Stimulated activated naive CD8-positive, alpha-beta T cell treated with anti-CD3 and anti-CD28 coated beads, Interleukin-15, amount 100 ng/mL, for 72 hours (primary cell): Measurements from ENCODE around the gene CHN2.

Experiments used
- ATAC-seq: fragments of 150-1000 bp; cut with Tn5 transposase; 2 replicates; pipeline ENCODE4 v1.10.0; 2021; ENCODE audit warnings: mild to moderate bottlenecking, moderate library complexity
- DNase-seq, 2 donors: peaks; one replicate each; pipeline ENCODE4 v3.0.0; 2021 to 2022
- H3K27ac Mint-ChIP-seq, 2 donors: one replicate each; pipeline ENCODE4 v1.8.0; 2022; ENCODE audit warnings: mild to moderate bottlenecking in 2 of 2, mixed read lengths in 2 of 2, moderate library complexity in 2 of 2
- H3K27me3 Mint-ChIP-seq: one replicate; pipeline ENCODE4 v1.8.0; 2022; ENCODE audit warnings: mixed read lengths
- H3K4me1 Mint-ChIP-seq: one replicate; pipeline ENCODE4 v1.8.0; 2022; ENCODE audit warnings: mild to moderate bottlenecking, mixed read lengths
- H3K4me3 Mint-ChIP-seq, 2 donors: one replicate each; pipeline ENCODE4 v1.8.0; 2022; ENCODE audit warnings: mild to moderate bottlenecking in 2 of 2, mixed read lengths in 2 of 2, moderate library complexity in 1 of 2
- H3K9me3 Mint-ChIP-seq, 2 donors: one replicate each; pipeline ENCODE4 v1.8.0; 2022; ENCODE audit warnings: mixed read lengths in 2 of 2

Gene CHN2

GRCh38 chr7:29454464-29454863 is 259.9 kb downstream of the CHN2 start:
- no peaks in the 10 kb centered on the region for H3K9me3 Mint-ChIP-seq

GRCh38 chr7:29454899-29455451 is 260.4 kb downstream of the CHN2 start:
- Mint-ChIP-seq H3K4me3 (no peak overlapping the region), H3K9me3 (no peaks in the 10 kb centered on the region), H3K27ac (no peak overlapping the region), H3K4me1 (no peaks in the 10 kb centered on the region), H3K27me3 (no peaks in the 10 kb centered on the region)
- DNase-seq: no peak
- ATAC-seq: no peak

More at GRCh38 chr7:29454464-29454863, 259.9 kb downstream of the CHN2 start:
- no peak for DNase-seq
- Mint-ChIP-seq H3K27me3 (no peaks in the 10 kb centered on the region), H3K4me3 (no peak overlapping the region), H3K4me1 (no peaks in the 10 kb centered on the region), H3K27ac (no peak overlapping the region)
- no peak for ATAC-seq

- no peaks in the 10 kb centered on the region for H3K9me3 Mint-ChIP-seq
- H3K27me3 Mint-ChIP-seq: no peaks in the 10 kb centered on the region
- DNase-seq (no peak), ATAC-seq (no peak)
- H3K4me3 Mint-ChIP-seq: no peak overlapping the region
- no peaks in the 10 kb centered on the region for H3K4me1 Mint-ChIP-seq
- no peak overlapping the region for H3K27ac Mint-ChIP-seq
Observed at GRCh38 chr7:29457141-29457561, 262.6 kb downstream of the CHN2 start.

GRCh38 chr7:29457565-29458011 is 263.0 kb downstream of the CHN2 start:
- H3K9me3 Mint-ChIP-seq: no peaks in the 10 kb centered on the region
- H3K27ac Mint-ChIP-seq: no peak overlapping the region
- no peaks in the 10 kb centered on the region for H3K4me1 Mint-ChIP-seq
- ATAC-seq: no peak
- H3K4me3 Mint-ChIP-seq: no peak overlapping the region
- no peaks in the 10 kb centered on the region for H3K27me3 Mint-ChIP-seq
- no peak for DNase-seq

GRCh38 chr7:29458933-29459332 is 264.4 kb downstream of the CHN2 start:
- no peak overlapping the region for H3K4me3 Mint-ChIP-seq
- no peak for DNase-seq

GRCh38 chr7:29459589-29459988 is 265.0 kb downstream of the CHN2 start:
- no peaks in the 10 kb centered on the region for H3K4me1 Mint-ChIP-seq
- no peaks in the 10 kb centered on the region for H3K27me3 Mint-ChIP-seq
- no peak overlapping the region for H3K27ac Mint-ChIP-seq
- H3K9me3 Mint-ChIP-seq: no peaks in the 10 kb centered on the region
- DNase-seq (no peak), ATAC-seq (no peak)
- no peak overlapping the region for H3K4me3 Mint-ChIP-seq

More at GRCh38 chr7:29458933-29459332, 264.4 kb downstream of the CHN2 start:
- no peak overlapping the region for H3K27ac Mint-ChIP-seq
- H3K27me3 Mint-ChIP-seq: no peaks in the 10 kb centered on the region
- no peaks in the 10 kb centered on the region for H3K4me1 Mint-ChIP-seq
- H3K9me3 Mint-ChIP-seq: no peaks in the 10 kb centered on the region
- no peak for ATAC-seq

- no peak overlapping the region for H3K27ac Mint-ChIP-seq
- ATAC-seq: no peak
- no peaks in the 10 kb centered on the region for H3K27me3 Mint-ChIP-seq
- no peak for DNase-seq
- no peaks in the 10 kb centered on the region for H3K4me1 Mint-ChIP-seq
- H3K9me3 Mint-ChIP-seq: no peaks in the 10 kb centered on the region
- H3K4me3 Mint-ChIP-seq: no peak overlapping the region
Observed at GRCh38 chr7:29461996-29462395, 267.4 kb downstream of the CHN2 start.

GRCh38 chr7:29463504-29464158 is 269.1 kb downstream of the CHN2 start:
- no peak for DNase-seq
- Mint-ChIP-seq H3K4me1 (no peaks in the 10 kb centered on the region), H3K9me3 (no peaks in the 10 kb centered on the region), H3K4me3 (no peak overlapping the region), H3K27ac (no peak overlapping the region), H3K27me3 (no peaks in the 10 kb centered on the region)
- ATAC-seq: no peak

- H3K9me3 Mint-ChIP-seq: no peaks in the 10 kb centered on the region
- no peak overlapping the region for H3K4me3 Mint-ChIP-seq
- no peaks in the 10 kb centered on the region for H3K4me1 Mint-ChIP-seq
- DNase-seq (no peak), ATAC-seq (no peak)
- no peak overlapping the region for H3K27ac Mint-ChIP-seq
- H3K27me3 Mint-ChIP-seq: no peaks in the 10 kb centered on the region
Observed at GRCh38 chr7:29464753-29465152, 270.2 kb downstream of the CHN2 start.

GRCh38 chr7:29467193-29467926 is 272.8 kb downstream of the CHN2 start:
- H3K4me3 Mint-ChIP-seq: no peak overlapping the region
- H3K4me1 Mint-ChIP-seq: no peaks in the 10 kb centered on the region
- no peaks in the 10 kb centered on the region for H3K9me3 Mint-ChIP-seq
- DNase-seq (no peak), ATAC-seq (no peak)
- no peak overlapping the region for H3K27ac Mint-ChIP-seq
- no peaks in the 10 kb centered on the region for H3K27me3 Mint-ChIP-seq

- H3K27me3 Mint-ChIP-seq: no peaks in the 10 kb centered on the region
- no peak for DNase-seq
- no peaks in the 10 kb centered on the region for H3K9me3 Mint-ChIP-seq
- H3K27ac Mint-ChIP-seq: no peak overlapping the region
- no peak for ATAC-seq
- H3K4me3 Mint-ChIP-seq: no peak overlapping the region
- no peaks in the 10 kb centered on the region for H3K4me1 Mint-ChIP-seq
Observed at GRCh38 chr7:29468196-29468595, 273.6 kb downstream of the CHN2 start.

GRCh38 chr7:29469281-29469680 is 274.7 kb downstream of the CHN2 start:
- no peak overlapping the region for H3K4me3 Mint-ChIP-seq
- ATAC-seq (no peak), DNase-seq (no peak)
- no peaks in the 10 kb centered on the region for H3K9me3 Mint-ChIP-seq
- H3K27ac Mint-ChIP-seq: no peak overlapping the region
- H3K4me1 Mint-ChIP-seq: no peaks in the 10 kb centered on the region
- no peaks in the 10 kb centered on the region for H3K27me3 Mint-ChIP-seq

- H3K4me3 Mint-ChIP-seq: no peak overlapping the region
- no peak for ATAC-seq
- H3K4me1 Mint-ChIP-seq: no peaks in the 10 kb centered on the region
- DNase-seq: no peak
- no peak overlapping the region for H3K27ac Mint-ChIP-seq
- H3K9me3 Mint-ChIP-seq: no peaks in the 10 kb centered on the region
- peaks cover 3% of the 10 kb centered on the region for H3K27me3 Mint-ChIP-seq
Observed at GRCh38 chr7:29469976-29470557, 275.5 kb downstream of the CHN2 start.

GRCh38 chr7:29471444-29472138 is 277.0 kb downstream of the CHN2 start:
- no peaks in the 10 kb centered on the region for H3K4me1 Mint-ChIP-seq
- H3K9me3 Mint-ChIP-seq: no peaks in the 10 kb centered on the region
- ATAC-seq (no peak), DNase-seq (no peak)
- H3K4me3 Mint-ChIP-seq: no peak overlapping the region
- no peak overlapping the region for H3K27ac Mint-ChIP-seq
- H3K27me3 Mint-ChIP-seq: peaks cover 12% of the 10 kb centered on the region

- Mint-ChIP-seq H3K27me3 (peaks cover 12% of the 10 kb centered on the region), H3K4me3 (no peak overlapping the region), H3K27ac (no peak overlapping the region), H3K4me1 (no peaks in the 10 kb centered on the region), H3K9me3 (no peaks in the 10 kb centered on the region)
- DNase-seq (no peak), ATAC-seq (no peak)
Observed at GRCh38 chr7:29476916-29477315, 282.3 kb downstream of the CHN2 start.
